Colonic mucosa (tissue), 4 donors: Measurements from ENCODE around the gene PAM16. TPM values are rescaled to one million over a fixed set of nuclear protein-coding genes. Genes with fewer than 3 reads are reported as not detected.
"Not testable (repeated sequence)": the region's sequence is repeated elsewhere in the genome, so short reads cannot be mapped to it uniquely, and the experiment has no call there.

ENCODE experiments used
- DNase-seq: peaks from one replicate; pipeline ENCODE4 v3.0.0-alpha.2; 2020
- H3K27ac ChIP-seq: fragments of 200-600 bp; one replicate; pipeline ENCODE4 v1.8.0; 2021
- H3K27me3 ChIP-seq: fragments of 200-600 bp; one replicate; pipeline ENCODE4 v1.8.0; 2021
- H3K36me3 ChIP-seq: fragments of 200-600 bp; one replicate; pipeline ENCODE4 v1.8.0; 2021
- H3K4me1 ChIP-seq: fragments of 200-600 bp; one replicate; pipeline ENCODE4 v1.8.0; 2021; ENCODE audit warnings: mild to moderate bottlenecking
- H3K4me3 ChIP-seq: fragments of 200-600 bp; one replicate; pipeline ENCODE4 v1.8.0; 2021
- H3K9ac ChIP-seq, 2 donors: one replicate each; pipeline ENCODE4 v1.7.0; 2013; ENCODE audit warnings: control low read depth in 2 of 2, low read depth in 2 of 2, low read length in 2 of 2
- H3K9me3 ChIP-seq: fragments of 200-600 bp; one replicate; pipeline ENCODE4 v1.8.0; 2021
- intact Hi-C: fragments of 100-400 bp; cut with DNase I; formaldehyde crosslinking; loops from one replicate; pipeline ENCODE4 v1.14.1; 2022
- total RNA-seq, 2 donors: library from RNA; stranded (reverse); fragmentation: NEBNext Ultra II Directional in 1 of 2; extraction: Animal tissue kit (Norgen Biotek cat#: 25700) in 1 of 2; gene quantifications; one replicate each; pipeline ENCODE4 v1.2.1, GENCODE V29; 2021
- TF ChIP-seq, protein P1 (sequence below): fragments of 200-600 bp; IDR thresholded peaks from one replicate; pipeline ENCODE4 v1.8.0; 2022; ENCODE audit warnings: antibody characterized with exemption, mild to moderate bottlenecking
- donor health status: healthy.
- donor health status: DM: no; HTN: no; CAD: no.
- donor health status: DM: no; HTN: no; CAD: no.

PAM16 gene
- total RNA-seq, 2 donors from 2014 or later, result 28.2 to 43.6 TPM

GRCh38 chr16:4349332-4349731 is 1.8 kb downstream of the PAM16 start:
- Histone ChIP-seq H3K9me3 (no peaks in the 10 kb centered on the region), H3K4me1 (peaks cover 8% of the 10 kb centered on the region), H3K36me3 (no peaks in the 10 kb centered on the region), H3K27ac (no peak overlapping the region), H3K9ac (no peak overlapping the region), H3K4me3 (no peak overlapping the region), H3K27me3 (no peaks in the 10 kb centered on the region)
- TF ChIP-seq, protein P1, sequence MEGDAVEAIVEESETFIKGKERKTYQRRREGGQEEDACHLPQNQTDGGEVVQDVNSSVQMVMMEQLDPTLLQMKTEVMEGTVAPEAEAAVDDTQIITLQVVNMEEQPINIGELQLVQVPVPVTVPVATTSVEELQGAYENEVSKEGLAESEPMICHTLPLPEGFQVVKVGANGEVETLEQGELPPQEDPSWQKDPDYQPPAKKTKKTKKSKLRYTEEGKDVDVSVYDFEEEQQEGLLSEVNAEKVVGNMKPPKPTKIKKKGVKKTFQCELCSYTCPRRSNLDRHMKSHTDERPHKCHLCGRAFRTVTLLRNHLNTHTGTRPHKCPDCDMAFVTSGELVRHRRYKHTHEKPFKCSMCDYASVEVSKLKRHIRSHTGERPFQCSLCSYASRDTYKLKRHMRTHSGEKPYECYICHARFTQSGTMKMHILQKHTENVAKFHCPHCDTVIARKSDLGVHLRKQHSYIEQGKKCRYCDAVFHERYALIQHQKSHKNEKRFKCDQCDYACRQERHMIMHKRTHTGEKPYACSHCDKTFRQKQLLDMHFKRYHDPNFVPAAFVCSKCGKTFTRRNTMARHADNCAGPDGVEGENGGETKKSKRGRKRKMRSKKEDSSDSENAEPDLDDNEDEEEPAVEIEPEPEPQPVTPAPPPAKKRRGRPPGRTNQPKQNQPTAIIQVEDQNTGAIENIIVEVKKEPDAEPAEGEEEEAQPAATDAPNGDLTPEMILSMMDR, result no peak
- no peak for DNase-seq
- intact Hi-C loops, result no loop called here

GRCh38 chr16:4347765-4348509 is 3.2 kb downstream of the PAM16 start:
- Histone ChIP-seq H3K27me3 (no peaks in the 10 kb centered on the region), H3K36me3 (no peaks in the 10 kb centered on the region), H3K27ac (no peak overlapping the region), H3K9me3 (no peaks in the 10 kb centered on the region), H3K4me1 (peaks cover 8% of the 10 kb centered on the region), H3K9ac (no peak overlapping the region), H3K4me3 (no peak overlapping the region)
- no peak for DNase-seq
- intact Hi-C loops, result no loop called here
- TF ChIP-seq, protein P1, result no peak

DNA sequence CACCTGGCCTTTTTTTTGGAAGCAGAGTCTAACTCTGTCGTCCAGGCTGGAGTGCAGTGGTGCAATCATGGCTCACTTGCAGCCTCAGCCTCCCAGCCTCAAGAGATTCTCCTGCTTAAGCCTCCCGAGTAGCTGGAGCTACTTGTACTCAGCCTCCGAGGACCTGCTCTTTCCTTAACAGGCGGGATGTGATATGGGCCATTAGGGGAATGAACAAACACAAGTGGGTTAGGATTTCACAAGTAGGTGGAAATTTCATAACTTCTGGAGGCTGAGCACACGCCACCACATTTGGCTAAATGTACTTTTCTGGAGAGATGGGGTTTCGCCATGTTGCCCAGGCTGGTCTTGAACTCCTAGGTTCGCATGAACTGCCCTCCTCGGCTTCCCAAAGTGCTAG is 4.1 kb downstream of the PAM16 start:
- Histone ChIP-seq H3K4me3 (no peak overlapping the region), H3K4me1 (peaks cover 8% of the 10 kb centered on the region), H3K36me3 (no peaks in the 10 kb centered on the region), H3K27ac (no peak overlapping the region), H3K9me3 (no peaks in the 10 kb centered on the region), H3K9ac (no peak overlapping the region), H3K27me3 (no peaks in the 10 kb centered on the region)
- TF ChIP-seq, protein P1, result no peak
- intact Hi-C loops, result no loop called here
- DNase-seq, result no peak

GRCh38 chr16:4345836-4346781 is 5.0 kb downstream of the PAM16 start:
- Histone ChIP-seq H3K27me3 (no peaks in the 10 kb centered on the region), H3K4me1 (peaks cover 8% of the 10 kb centered on the region), H3K9me3 (no peaks in the 10 kb centered on the region), H3K9ac (no peak overlapping the region), H3K4me3 (no peak overlapping the region), H3K27ac (no peak overlapping the region), H3K36me3 (no peaks in the 10 kb centered on the region)
- intact Hi-C loops, result no loop called here
- TF ChIP-seq, protein P1, result no peak
- DNase-seq, result no peak

GRCh38 chr16:4344983-4345835 is 5.9 kb downstream of the PAM16 start:
- Histone ChIP-seq H3K9me3 (no peaks in the 10 kb centered on the region), H3K4me1 (peaks cover 5% of the 10 kb centered on the region), H3K36me3 (no peaks in the 10 kb centered on the region), H3K4me3 (no peak overlapping the region), H3K9ac (no peak overlapping the region), H3K27me3 (no peaks in the 10 kb centered on the region), H3K27ac (no peak overlapping the region)
- TF ChIP-seq, protein P1, result no peak
- no peak for DNase-seq
- intact Hi-C loops, result no loop called here

GRCh38 chr16:4344300-4344982 is 6.7 kb downstream of the PAM16 start:
- intact Hi-C loops, H3K4me1 ChIP-seq, H3K4me3 ChIP-seq, H3K9ac ChIP-seq, DNase-seq, H3K27me3 ChIP-seq, H3K27ac ChIP-seq, H3K9me3 ChIP-seq, H3K36me3 ChIP-seq: not testable (repeated sequence)
